IMR-90 (cell line): Measurements from ENCODE around the gene KLF11. TPM values are rescaled to one million over a fixed set of nuclear protein-coding genes. Genes with fewer than 3 reads are reported as not detected.

Experiments
- ATAC-seq: fragments of 200-7000 bp; cut with Tn5 transposase; 2 replicates; pipeline ENCODE4 v1.9.1; 2020; ENCODE audit warnings: low read depth, mild to moderate bottlenecking, moderate library complexity
- BruUV-seq: library from RNA; stranded (reverse); fragments of 400-500 nt; replicated peaks from 2 replicates; lab custom pipeline; 2021; lab: Mats Ljungman, UMichigan
- CTCF ChIA-PET: fragments of 300-600 bp; formaldehyde crosslinking; extraction: SDS; loops from one replicate; lab custom pipeline; 2021; ENCODE audit warnings: antibody characterized with exemption; lab: Yijun Ruan, JAX
- POLR2A ChIA-PET: fragments of 300-600 bp; sonication (Branson Sonifier 250); formaldehyde crosslinking; loops from one replicate; lab custom pipeline; 2022; ENCODE audit warnings: antibody characterized with exemption; ENCODE audit not compliant: unreplicated experiment; lab: Charles Lee
- DNase-seq: peaks from one replicate; pipeline ENCODE4 v3.0.0; 2013
- H2AFZ ChIP-seq: replicated peaks from 2 replicates; pipeline ENCODE3; 2013; ENCODE audit warnings: low read length, mild to moderate bottlenecking; ENCODE audit not compliant: poor library complexity
- H2AK5ac ChIP-seq: 2 replicates; pipeline ENCODE4 v1.6.1; 2013; ENCODE audit warnings: low read depth, low read length, inconsistent platforms
- H2AK9ac ChIP-seq: replicated peaks from 2 replicates; pipeline ENCODE3; 2013; ENCODE audit warnings: mild to moderate bottlenecking, low read depth, low read length, moderate library complexity; ENCODE audit not compliant: poor library complexity
- H2BK120ac ChIP-seq: 2 replicates; pipeline ENCODE4 v1.6.1; 2013; ENCODE audit warnings: low read depth, low read length, inconsistent platforms
- H2BK15ac ChIP-seq: 3 replicates; pipeline ENCODE4 v1.6.1; 2013; ENCODE audit warnings: low read depth, low read length, inconsistent platforms
- H2BK20ac ChIP-seq: 2 replicates; pipeline ENCODE4 v1.6.1; 2013; ENCODE audit warnings: low read depth, mild to moderate bottlenecking, inconsistent platforms, low read length, moderate library complexity
- H2BK5ac ChIP-seq: 2 replicates; pipeline ENCODE4 v1.6.1; 2013; ENCODE audit warnings: mild to moderate bottlenecking, low read depth, low read length, inconsistent platforms; ENCODE audit not compliant: poor library complexity, severe bottlenecking
- H3K14ac ChIP-seq: replicated peaks from 2 replicates; pipeline ENCODE4 v1.6.1; 2013; ENCODE audit warnings: low read depth, low read length, inconsistent platforms
- H3K18ac ChIP-seq: 2 replicates; pipeline ENCODE4 v1.6.1; 2013; ENCODE audit warnings: low read depth, low read length, control low read depth
- H3K23ac ChIP-seq: 2 replicates; pipeline ENCODE4 v1.6.1; 2013; ENCODE audit warnings: low read depth, low read length, inconsistent platforms
- H3K27ac ChIP-seq: 2 replicates; pipeline ENCODE4 v1.5.1; 2013; ENCODE audit warnings: mild to moderate bottlenecking, control low read depth, low read length; ENCODE audit not compliant: insufficient read depth
- H3K27me3 ChIP-seq: 2 replicates; pipeline ENCODE4 v1.6.1; 2013; ENCODE audit warnings: low read length; ENCODE audit not compliant: control insufficient read depth, insufficient read depth
- H3K36me3 ChIP-seq: 2 replicates; pipeline ENCODE4 v1.6.1; 2013; ENCODE audit warnings: low read length, mixed read lengths; ENCODE audit not compliant: control insufficient read depth, insufficient read depth
- H3K4ac ChIP-seq: 2 replicates; pipeline ENCODE4 v1.6.1; 2013; ENCODE audit warnings: low read depth, low read length, inconsistent platforms
- H3K4me1 ChIP-seq: 2 replicates; pipeline ENCODE4 v1.6.1; 2013; ENCODE audit warnings: low read length, mixed read lengths; ENCODE audit not compliant: control insufficient read depth, insufficient read depth
- H3K4me2 ChIP-seq: 2 replicates; pipeline ENCODE4 v1.6.1; 2013; ENCODE audit warnings: low read depth, mild to moderate bottlenecking, control low read depth, low read length, moderate library complexity
- H3K4me3 ChIP-seq: 2 replicates; pipeline ENCODE4 v1.5.1; 2013; ENCODE audit warnings: low read depth, mild to moderate bottlenecking, control low read depth, low read length, moderate library complexity; ENCODE audit not compliant: insufficient read depth
- H3K56ac ChIP-seq: 2 replicates; pipeline ENCODE4 v1.6.1; 2013; ENCODE audit warnings: low read length, inconsistent platforms; ENCODE audit not compliant: insufficient read depth; ENCODE audit errors: extremely low read depth
- H3K79me1 ChIP-seq, 2 experiments: 2 replicates each; pipeline ENCODE4 v1.6.1; 2013; ENCODE audit warnings: low read length in 2 of 2, inconsistent platforms in 1 of 2, low read depth in 1 of 2
- H3K9ac ChIP-seq: 2 replicates; pipeline ENCODE4 v1.6.1; 2013; ENCODE audit warnings: low read depth, low read length, control low read depth
- H3K9me1 ChIP-seq: 2 replicates; pipeline ENCODE4 v1.6.1; 2013; ENCODE audit warnings: low read length, inconsistent platforms; ENCODE audit not compliant: insufficient read depth
- H3K9me3 ChIP-seq: 2 replicates; pipeline ENCODE4 v1.6.1; 2013; ENCODE audit warnings: low read length; ENCODE audit not compliant: control insufficient read depth, insufficient read depth
- H4K20me1 ChIP-seq: 2 replicates; pipeline ENCODE4 v1.6.1; 2013; ENCODE audit warnings: low read length, inconsistent platforms; ENCODE audit not compliant: insufficient read depth
- H4K5ac ChIP-seq: 2 replicates; pipeline ENCODE4 v1.6.1; 2013; ENCODE audit warnings: mild to moderate bottlenecking, low read depth, low read length, control low read depth
- H4K8ac ChIP-seq, 2 experiments: 2 replicates each; pipeline ENCODE4 v1.6.1; 2013; ENCODE audit warnings: low read depth in 2 of 2, low read length in 2 of 2, control low read depth in 1 of 2, inconsistent platforms in 1 of 2
- H4K91ac ChIP-seq: 2 replicates; pipeline ENCODE4 v1.6.1; 2013; ENCODE audit warnings: low read depth, low read length, inconsistent platforms; ENCODE audit not compliant: insufficient read depth
- BHLHE40 ChIP-seq: fragments of 150-350 bp; IDR thresholded peaks from 2 replicates; pipeline ENCODE4 v1.6.1; 2016; ENCODE audit warnings: mild to moderate bottlenecking, low read depth, low read length
- CEBPB ChIP-seq: IDR thresholded peaks from 2 replicates; pipeline ENCODE4 v1.6.1; 2012; ENCODE audit warnings: low read depth, low read length, improper control_type of control experiment
- CHD1 ChIP-seq: IDR thresholded peaks from 2 replicates; pipeline ENCODE4 v1.6.1; 2012; ENCODE audit warnings: low read depth, low read length, improper control_type of control experiment
- CTCF ChIP-seq: conservative IDR thresholded peaks from 2 replicates; pipeline ENCODE4 v1.5.1; 2012; ENCODE audit warnings: mild to moderate bottlenecking, low read depth, low read length, improper control_type of control experiment
- ELK1 ChIP-seq: fragments of 150-350 bp; IDR thresholded peaks from 2 replicates; pipeline ENCODE4 v1.6.1; 2016; ENCODE audit warnings: low read depth, mild to moderate bottlenecking, low read length, moderate library complexity, borderline replicate concordance
- FOS ChIP-seq: fragments of 150-350 bp; IDR thresholded peaks from 2 replicates; pipeline ENCODE4 v1.6.1; 2016; ENCODE audit warnings: low read depth, low read length
- MAFK ChIP-seq: IDR thresholded peaks from 2 replicates; pipeline ENCODE4 v1.6.1; 2012; ENCODE audit warnings: low read depth, low read length, improper control_type of control experiment
- MAZ ChIP-seq: IDR thresholded peaks from 2 replicates; pipeline ENCODE4 v1.6.1; 2012; ENCODE audit warnings: low read depth, mild to moderate bottlenecking, low read length, improper control_type of control experiment, moderate library complexity, borderline replicate concordance
- NFE2L2 ChIP-seq: fragments of 150-350 bp; IDR thresholded peaks from 2 replicates; pipeline ENCODE4 v1.6.1; 2016; ENCODE audit warnings: low read depth, mild to moderate bottlenecking, low read length
- RAD21 ChIP-seq: IDR thresholded peaks from 2 replicates; pipeline ENCODE4 v1.6.1; 2012; ENCODE audit warnings: low read length, improper control_type of control experiment
- RCOR1 ChIP-seq: IDR thresholded peaks from 2 replicates; pipeline ENCODE4 v1.6.1; 2012; ENCODE audit warnings: mild to moderate bottlenecking, low read length, improper control_type of control experiment; ENCODE audit not compliant: insufficient replicate concordance
- RFX5 ChIP-seq: IDR thresholded peaks from 2 replicates; pipeline ENCODE4 v1.8.0; 2012; ENCODE audit warnings: low read depth, mild to moderate bottlenecking, low read length, moderate library complexity
- SMC3 ChIP-seq: fragments of 150-350 bp; IDR thresholded peaks from 2 replicates; pipeline ENCODE4 v1.6.1; 2016; ENCODE audit warnings: low read depth, mild to moderate bottlenecking, antibody characterized with exemption, low read length, moderate library complexity
- WGBS, 2 experiments: methylation state at CpG; one replicate each; pipeline versions ENCODE4 v1.1.5 to v1.1.7; 2013; ENCODE audit warnings: missing lambda C conversion rate in 2 of 2; ENCODE audit not compliant: insufficient read length in 1 of 2; ENCODE audit errors: extremely low coverage in 2 of 2; 5-methylcytosine and 5-hydroxymethylcytosine counted together
- dilution Hi-C: fragments of 300-500 bp; cut with HindIII; formaldehyde crosslinking; loops from one replicate; pipeline ENCODE4 v1.14.3; 2018; ENCODE audit warnings: low sequenced_read_pairs; ENCODE audit not compliant: unreplicated experiment
- in situ Hi-C: fragments of 300-500 bp; cut with MboI; formaldehyde crosslinking; loops from 3 replicates; pipeline ENCODE4 v1.14.3; 2019; ENCODE audit warnings: low sequenced_read_pairs, inconsistent platforms, mixed read lengths
- intact Hi-C: fragments of 100-400 bp; cut with micrococcal nuclease; formaldehyde crosslinking; loops from 2 replicates; pipeline ENCODE4 v1.10.0; 2022
- polyA plus RNA-seq, 3 experiments: library from polyadenylated mRNA; depleted of rRNA; stranded (reverse); fragments of >200 nt; gene quantifications; 2 replicates each; pipeline ENCODE4 v1.2.3, GENCODE V29; 2012; ENCODE audit warnings: low replicate concordance in 1 of 3
- total RNA-seq: library from RNA; depleted of rRNA; stranded (reverse); fragments of >200 nt; gene quantifications from 2 replicates; pipeline ENCODE4 v1.2.3, GENCODE V29; 2012
- TF ChIP-seq, protein P1 (sequence below): fragments of 150-350 bp; IDR thresholded peaks from 2 replicates; pipeline ENCODE4 v1.6.1; 2017; ENCODE audit warnings: mild to moderate bottlenecking, antibody characterized with exemption, low read length, low read depth

The KLF11 gene
- total and polyA plus RNA-seq, 2 of the 4 experiments (the other 2 are of a cell fraction) = 2.0 to 2.4 TPM

GRCh38 chr2:10002681-10003080 lies 40.7 kb upstream of the KLF11 start:
- H3K4me3 ChIP-seq = no peak overlapping the region
- no peak overlapping the region for H3K56ac ChIP-seq
- no peaks in the 10 kb centered on the region for H3K36me3 ChIP-seq
- dilution Hi-C loops (no loop called here), intact Hi-C loops (no loop called here), in situ Hi-C loops (no loop called here)
- 89% methylated on average over 3 of the region's 9 CpGs; no CpG with 5 or more reads in 1 of the 2 experiments for WGBS, 2 experiments
- ATAC-seq (no peak), DNase-seq (no peak)
- no peak overlapping the region for H3K14ac ChIP-seq
- ChIA-PET POLR2A (no interaction called here), CTCF (no interaction called here)
- no peaks in the 10 kb centered on the region for H3K27me3 ChIP-seq
- peaks cover 5% of the 10 kb centered on the region for H3K4me1 ChIP-seq
- no peak overlapping the region for H3K4me2 ChIP-seq
- no peak overlapping the region for H4K8ac ChIP-seq
- H3K79me1 ChIP-seq = no peaks in the 10 kb centered on the region
- H2BK15ac ChIP-seq = no peak overlapping the region
- H3K4ac ChIP-seq = no peak overlapping the region
- H4K91ac ChIP-seq = no peak overlapping the region
- no TSS peak for BruUV-seq
- H3K9me1 ChIP-seq = no peaks in the 10 kb centered on the region; the same call in 1 of the 2 replicates
- no peak overlapping the region for H2AFZ ChIP-seq
- no peak overlapping the region for H3K23ac ChIP-seq
- H2BK120ac ChIP-seq = no peak overlapping the region
- H3K18ac ChIP-seq = no peak overlapping the region
- H3K27ac ChIP-seq = no peak overlapping the region
- H3K9ac ChIP-seq = no peak overlapping the region
- H3K9me3 ChIP-seq = no peaks in the 10 kb centered on the region
- H4K5ac ChIP-seq = no peak overlapping the region
- no peak overlapping the region for H2AK9ac ChIP-seq
- H2AK5ac ChIP-seq = no peak overlapping the region
- no peaks in the 10 kb centered on the region for H4K20me1 ChIP-seq
- H2BK20ac ChIP-seq = no peak overlapping the region
- no peak overlapping the region for H2BK5ac ChIP-seq
- TF ChIP-seq RFX5 = no peak
- no peak for TF ChIP-seq SMC3
- TF ChIP-seq NFE2L2 = no peak
- TF ChIP-seq RAD21 = no peak
- TF ChIP-seq BHLHE40 = no peak
- no peak for TF ChIP-seq CHD1
- TF ChIP-seq, protein P1, sequence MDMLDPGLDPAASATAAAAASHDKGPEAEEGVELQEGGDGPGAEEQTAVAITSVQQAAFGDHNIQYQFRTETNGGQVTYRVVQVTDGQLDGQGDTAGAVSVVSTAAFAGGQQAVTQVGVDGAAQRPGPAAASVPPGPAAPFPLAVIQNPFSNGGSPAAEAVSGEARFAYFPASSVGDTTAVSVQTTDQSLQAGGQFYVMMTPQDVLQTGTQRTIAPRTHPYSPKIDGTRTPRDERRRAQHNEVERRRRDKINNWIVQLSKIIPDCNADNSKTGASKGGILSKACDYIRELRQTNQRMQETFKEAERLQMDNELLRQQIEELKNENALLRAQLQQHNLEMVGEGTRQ = no peak
- no peak for TF ChIP-seq RCOR1
- TF ChIP-seq FOS = no peak
- no peak for TF ChIP-seq MAFK
- no peak for TF ChIP-seq ELK1
- no peak for TF ChIP-seq MAZ
- TF ChIP-seq CTCF = no peak
- no peak for TF ChIP-seq CEBPB
